Psoas muscle (tissue), 8 donors: ENCODE data around the gene GNAI3. TPM values are rescaled to one million over a fixed set of nuclear protein-coding genes. Genes with fewer than 3 reads are reported as not detected.

Experiments used
- ATAC-seq, 4 donors: fragments of 200-7000 bp; cut with Tn5 transposase; one replicate each; pipeline ENCODE4 v1.9.1; 2020; ENCODE audit warnings: moderate library complexity in 3 of 4, mild to moderate bottlenecking in 2 of 4
- DNase-seq, 2 donors: peaks; one replicate each; pipeline ENCODE4 v3.0.0-alpha.2; 2020
- H3K27ac ChIP-seq: fragments of 200-600 bp; one replicate; pipeline ENCODE4 v1.8.0; 2022
- H3K27me3 ChIP-seq, 3 donors: fragments of 200-600 bp in 1 of 3; one replicate each; pipeline versions ENCODE4 v1.6.1 to v1.8.0; 2013 to 2022; ENCODE audit warnings: low read length in 2 of 3, mild to moderate bottlenecking in 2 of 3, moderate library complexity in 1 of 3; ENCODE audit not compliant: insufficient read depth in 3 of 3
- H3K36me3 ChIP-seq, 2 donors: fragments of 200-600 bp in 1 of 2; one replicate each; pipeline versions ENCODE4 v1.6.1 to v1.8.0; 2013 to 2022; ENCODE audit warnings: low read depth in 1 of 2, mild to moderate bottlenecking in 1 of 2, moderate library complexity in 1 of 2; ENCODE audit not compliant: insufficient read depth in 1 of 2
- H3K4me1 ChIP-seq: fragments of 200-600 bp; one replicate; pipeline ENCODE4 v1.8.0; 2022
- H3K4me3 ChIP-seq: fragments of 200-600 bp; one replicate; pipeline ENCODE4 v1.8.0; 2022; ENCODE audit warnings: mild to moderate bottlenecking
- H3K9me3 ChIP-seq: fragments of 200-600 bp; one replicate; pipeline ENCODE4 v1.8.0; 2022
- CTCF ChIP-seq: fragments of 200-600 bp; IDR thresholded peaks from one replicate; pipeline ENCODE4 v1.8.0; 2022; ENCODE audit warnings: antibody characterized with exemption
- WGBS, 3 donors: extraction: QIAGEN DNeasy Blood & Tissue Kit; methylation state at CpG; one replicate each; pipeline versions ENCODE4 v1.1.6 to v1.1.7; 2013; 5-methylcytosine and 5-hydroxymethylcytosine counted together
- intact Hi-C, 2 donors: fragments of 100-400 bp; cut with DNase I; formaldehyde crosslinking; loops; one replicate each; pipeline versions ENCODE4 v1.11.0 to v1.14.2; 2022
- polyA plus RNA-seq, 3 donors: library from polyadenylated mRNA; stranded (reverse); fragments of 200-250 nt; gene quantifications; one replicate each; pipeline ENCODE4 v1.2.3, GENCODE V29; 2013
- total RNA-seq, 4 donors: library from RNA; stranded (reverse); fragmentation: NEBNext Ultra II Directional in 2 of 4; extraction: Animal tissue kit (Norgen Biotek cat#: 25700) in 2 of 4; gene quantifications; one replicate each; pipeline versions ENCODE4 v1.2.1 to v1.2.4, GENCODE V29; 2021 to 2023
- donor health status: healthy with polysubstance abuse.
- donor health status: DM: no; HTN: no; CAD: no; lungs with moderate emphysema.
- donor health status: Bipolar disorder and iron deficiency.
- donor health status: healthy.
- donor health status: DM: yes; HTN: yes; CAD: no.
- donor health status: DM: no; HTN: no; CAD: no.
- donor health status: DM: no; HTN: no; CAD: no.
- donor health status: DM: yes; HTN: yes; CAD: no.

Gene GNAI3
- total and polyA plus RNA-seq, 7 donors = 0.96 to 2.9 (median 1.7) TPM

DNA sequence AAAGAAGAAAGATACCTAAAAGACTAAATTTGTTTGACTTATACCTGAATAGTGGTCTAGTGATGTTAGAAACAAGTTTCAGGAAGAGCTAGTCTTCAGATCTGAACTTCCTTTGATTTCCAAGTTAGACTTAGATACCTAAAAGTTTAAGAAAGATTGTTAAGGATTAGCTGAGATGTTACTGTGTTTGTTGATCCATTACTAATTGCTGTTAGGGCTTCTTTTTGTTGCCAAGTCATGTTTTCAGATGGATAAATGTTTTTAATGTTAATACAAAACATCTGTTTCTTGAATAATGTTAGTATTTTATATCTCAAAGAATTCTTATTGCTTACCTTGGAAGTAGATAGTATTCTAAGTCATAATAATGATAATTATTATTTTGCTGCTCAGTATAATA is 11.6 kb downstream of the GNAI3 start:
- no peak for TF ChIP-seq CTCF
- Histone ChIP-seq H3K27ac (no peak overlapping the region), H3K4me3 (no peak overlapping the region), H3K4me1 (peaks cover 53% of the 10 kb centered on the region), H3K36me3 (no peaks in the 10 kb centered on the region), H3K9me3 (no peaks in the 10 kb centered on the region), H3K27me3 (no peaks in the 10 kb centered on the region)
- DNase-seq = no peak
- ATAC-seq = no peak
- intact Hi-C loops = no loop called here

- Histone ChIP-seq H3K4me3 (no peak overlapping the region), H3K36me3 (no peaks in the 10 kb centered on the region), H3K9me3 (no peaks in the 10 kb centered on the region), H3K27me3 (no peaks in the 10 kb centered on the region), H3K27ac (no peak overlapping the region), H3K4me1 (peaks cover 52% of the 10 kb centered on the region)
- 68 to 73% (median 69%) methylated on average over 7 of the region's 7 CpGs for WGBS, 3 donors
- ATAC-seq (peak; percentile 59 to 73 (median 67)), DNase-seq (no peak)
- intact Hi-C loops = no loop called here
- no peak for TF ChIP-seq CTCF
Observed at GRCh38 chr1:109564194-109564878, 15.9 kb downstream of the GNAI3 start.

- intact Hi-C loops = no loop called here
- no peak for TF ChIP-seq CTCF
- Histone ChIP-seq H3K36me3 (no peaks in the 10 kb centered on the region), H3K27me3 (no peaks in the 10 kb centered on the region), H3K4me3 (no peak overlapping the region), H3K4me1 (peaks cover 51% of the 10 kb centered on the region), H3K9me3 (no peaks in the 10 kb centered on the region), H3K27ac (no peak overlapping the region)
- DNase-seq (no peak), ATAC-seq (no peak)
- 77 to 84% (median 80%) methylated on average over 3 of the region's 3 CpGs for WGBS, 3 donors
Observed at GRCh38 chr1:109565241-109565640, 16.8 kb downstream of the GNAI3 start.

DNA sequence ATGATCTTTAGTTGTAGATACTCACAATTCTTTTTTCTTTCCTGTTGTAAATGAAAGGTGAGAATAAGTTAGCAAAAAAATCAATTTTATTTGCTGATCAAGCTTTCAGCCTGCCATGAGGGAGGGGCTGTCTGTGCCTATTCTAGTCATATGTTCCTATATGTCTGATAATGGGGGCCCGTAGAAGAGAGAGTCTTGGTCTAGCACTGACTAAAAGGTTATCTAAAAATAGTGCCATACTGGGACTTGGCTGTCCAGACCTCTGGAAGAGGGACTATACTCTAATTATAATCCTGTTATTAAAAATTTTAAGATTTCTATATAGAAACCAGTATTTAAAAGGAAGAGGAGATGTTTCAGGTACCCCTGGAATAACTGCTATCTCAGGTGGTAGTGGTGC is 18.6 kb downstream of the GNAI3 start:
- H3K36me3 ChIP-seq = no peaks in the 10 kb centered on the region
- no peak for TF ChIP-seq CTCF
- H3K27ac ChIP-seq = no peak overlapping the region
- WGBS, 3 donors = 11 to 33% (median 27%) methylated on average over 1 of the region's 1 CpG
- DNase-seq (no peak), ATAC-seq (no peak)
- H3K27me3 ChIP-seq = no peaks in the 10 kb centered on the region
- peaks cover 50% of the 10 kb centered on the region for H3K4me1 ChIP-seq
- H3K9me3 ChIP-seq = no peaks in the 10 kb centered on the region
- intact Hi-C loops = no loop called here
- H3K4me3 ChIP-seq = no peak overlapping the region
